Mesenchymal stem cell (in vitro differentiated cells and primary cell): ENCODE measurements around the gene RERGL. TPM values are rescaled to one million over a fixed set of nuclear protein-coding genes. Genes with fewer than 3 reads are reported as not detected.
A peak's percentile ranks its signal among the peaks of the same experiment; 100 is the strongest.

Source experiments
- DNase-seq: peaks from one replicate; pipeline ENCODE4 v3.0.0-alpha.2; 2013
- H2AFZ ChIP-seq: one replicate; pipeline ENCODE4 v1.6.1; 2013; ENCODE audit warnings: low read depth, mild to moderate bottlenecking, control low read depth, inconsistent platforms, low read length, moderate library complexity
- H2AK5ac ChIP-seq: 2 replicates; pipeline ENCODE4 v1.6.1; 2013; ENCODE audit warnings: low read length, moderate library complexity, mild to moderate bottlenecking, inconsistent platforms; ENCODE audit not compliant: severe bottlenecking
- H2BK120ac ChIP-seq: one replicate; pipeline ENCODE4 v1.6.1; 2013; ENCODE audit warnings: low read depth, mild to moderate bottlenecking, inconsistent platforms, low read length, moderate library complexity
- H2BK12ac ChIP-seq, 2 experiments: one replicate each; pipeline ENCODE4 v1.6.1; 2013; ENCODE audit warnings: inconsistent platforms in 2 of 2, low read length in 2 of 2, mild to moderate bottlenecking in 2 of 2, moderate library complexity in 2 of 2, control low read depth in 1 of 2
- H2BK15ac ChIP-seq: one replicate; pipeline ENCODE4 v1.6.1; 2013; ENCODE audit warnings: mild to moderate bottlenecking, low read depth, inconsistent platforms; ENCODE audit not compliant: poor library complexity, severe bottlenecking
- H2BK5ac ChIP-seq: 2 replicates; pipeline ENCODE4 v1.6.1; 2013; ENCODE audit warnings: low read depth, mild to moderate bottlenecking, low read length, control low read depth, inconsistent platforms; ENCODE audit not compliant: poor library complexity, severe bottlenecking
- H3K14ac ChIP-seq, 2 experiments: one replicate each; pipeline ENCODE4 v1.6.1; 2013; ENCODE audit warnings: inconsistent platforms in 2 of 2, low read length in 2 of 2, control low read depth in 1 of 2, mild to moderate bottlenecking in 1 of 2, moderate library complexity in 1 of 2
- H3K18ac ChIP-seq, 2 experiments: one replicate each; pipeline ENCODE4 v1.6.1; 2013; ENCODE audit warnings: inconsistent platforms in 2 of 2, low read length in 2 of 2, control low read depth in 1 of 2, low read depth in 1 of 2, mild to moderate bottlenecking in 1 of 2
- H3K23ac ChIP-seq, 2 experiments: one replicate each; pipeline ENCODE4 v1.6.1; 2013; ENCODE audit warnings: inconsistent platforms in 2 of 2, low read length in 2 of 2, mild to moderate bottlenecking in 2 of 2, moderate library complexity in 2 of 2, control low read depth in 1 of 2
- H3K27ac ChIP-seq: 2 replicates; pipeline ENCODE4 v1.5.1; 2013; ENCODE audit warnings: mild to moderate bottlenecking, moderate library complexity, low read length, control low read depth, inconsistent platforms; ENCODE audit not compliant: poor library complexity, severe bottlenecking
- H3K27me3 ChIP-seq, 2 experiments: 2 replicates each; pipeline versions ENCODE4 v1.6.1 to v1.7.0; 2013; ENCODE audit warnings: low read length in 2 of 2, mild to moderate bottlenecking in 2 of 2, moderate library complexity in 2 of 2, control low read depth in 1 of 2, inconsistent platforms in 1 of 2; ENCODE audit not compliant: control insufficient read depth in 1 of 2, insufficient read depth in 1 of 2
- H3K36me3 ChIP-seq, 2 experiments: 2 replicates each; pipeline versions ENCODE4 v1.6.1 to v1.7.0; 2013; ENCODE audit warnings: low read length in 2 of 2, control low read depth in 1 of 2, inconsistent platforms in 1 of 2, low read depth in 1 of 2, mild to moderate bottlenecking in 1 of 2; ENCODE audit not compliant: insufficient read depth in 2 of 2, control insufficient read depth in 1 of 2
- H3K4ac ChIP-seq, 2 experiments: one replicate each; pipeline ENCODE4 v1.6.1; 2013; ENCODE audit warnings: inconsistent platforms in 2 of 2, low read length in 2 of 2, mild to moderate bottlenecking in 2 of 2, moderate library complexity in 2 of 2, control low read depth in 1 of 2, low read depth in 1 of 2
- H3K4me1 ChIP-seq: 2 replicates; pipeline ENCODE4 v1.6.1; 2013; ENCODE audit warnings: low read depth, low read length, control low read depth; ENCODE audit not compliant: control insufficient read depth, insufficient read depth
- H3K4me2 ChIP-seq: 2 replicates; pipeline ENCODE4 v1.6.1; 2013; ENCODE audit warnings: low read length, mild to moderate bottlenecking, inconsistent platforms; ENCODE audit not compliant: poor library complexity, severe bottlenecking
- H3K4me3 ChIP-seq, 2 experiments: 2 replicates each; pipeline versions ENCODE4 v1.5.1 to v1.7.0; 2013; ENCODE audit warnings: low read length in 2 of 2, mild to moderate bottlenecking in 2 of 2, control low read depth in 1 of 2, low read depth in 1 of 2; ENCODE audit not compliant: insufficient read depth in 1 of 2
- H3K79me1 ChIP-seq: replicated peaks from 2 replicates; pipeline ENCODE4 v1.6.1; 2013; ENCODE audit warnings: mild to moderate bottlenecking, control low read depth, low read length, inconsistent platforms; ENCODE audit not compliant: poor library complexity, severe bottlenecking
- H3K9ac ChIP-seq: 2 replicates; pipeline ENCODE4 v1.7.0; 2013; ENCODE audit warnings: mild to moderate bottlenecking, low read length, moderate library complexity
- H3K9me3 ChIP-seq: 2 replicates; pipeline ENCODE4 v1.7.0; 2013; ENCODE audit warnings: mild to moderate bottlenecking, low read length; ENCODE audit not compliant: control insufficient read depth
- H4K8ac ChIP-seq: one replicate; pipeline ENCODE4 v1.6.1; 2013; ENCODE audit warnings: inconsistent platforms, mild to moderate bottlenecking, low read length, moderate library complexity
- H4K91ac ChIP-seq: one replicate; pipeline ENCODE4 v1.6.1; 2013; ENCODE audit warnings: mild to moderate bottlenecking, low read length, inconsistent platforms
- WGBS: methylation state at CpG from one replicate; pipeline ENCODE4 v1.1.7; 2013; ENCODE audit warnings: mixed read lengths; 5-methylcytosine and 5-hydroxymethylcytosine counted together
- polyA plus RNA-seq, 2 experiments: library from polyadenylated mRNA; stranded (reverse); fragments of 200-250 nt; gene quantifications; one replicate each; pipeline ENCODE4 v1.2.3, GENCODE V29; 2013

Gene RERGL
- not detected for polyA plus RNA-seq (2013, experiment 1 of 2)
- not detected for polyA plus RNA-seq (2013, experiment 2 of 2)

GRCh38 chr12:18090093-18090492 lies at the start of gene RERGL:
Gene RERGL (minus strand): TSS chr12:18090193. CDS start chr12:18090140, 53 bp downstream.
- Histone ChIP-seq H3K9ac (no peak within 1 kb of the TSS), H3K18ac (no peak within 1 kb of the TSS), H2BK120ac (no peak within 1 kb of the TSS), H2BK12ac (no peak within 1 kb of the TSS), H2AK5ac (no peak within 1 kb of the TSS), H3K4me2 (no peak within 1 kb of the TSS), H3K27ac (no peak within 1 kb of the TSS), H2BK15ac (no peak within 1 kb of the TSS), H3K14ac (no peak within 1 kb of the TSS), H2BK5ac (no peak within 1 kb of the TSS), H3K9me3 (no peaks in the 10 kb centered on the region), H3K79me1 (no peaks in the 10 kb centered on the region), H2AFZ (no peak within 1 kb of the TSS), H4K91ac (no peak within 1 kb of the TSS), H3K4ac (no peak within 1 kb of the TSS), H3K4me1 (no peaks in the 10 kb centered on the region), H3K4me3 (no peak within 1 kb of the TSS), H4K8ac (no peak within 1 kb of the TSS), H3K27me3 (no peaks in the 10 kb centered on the region), H3K36me3 (no peaks in the 10 kb centered on the region), H3K23ac (no peak within 1 kb of the TSS)
- no peak for DNase-seq
- no CpG with 5 or more reads among the region's 1 CpG for WGBS

DNA sequence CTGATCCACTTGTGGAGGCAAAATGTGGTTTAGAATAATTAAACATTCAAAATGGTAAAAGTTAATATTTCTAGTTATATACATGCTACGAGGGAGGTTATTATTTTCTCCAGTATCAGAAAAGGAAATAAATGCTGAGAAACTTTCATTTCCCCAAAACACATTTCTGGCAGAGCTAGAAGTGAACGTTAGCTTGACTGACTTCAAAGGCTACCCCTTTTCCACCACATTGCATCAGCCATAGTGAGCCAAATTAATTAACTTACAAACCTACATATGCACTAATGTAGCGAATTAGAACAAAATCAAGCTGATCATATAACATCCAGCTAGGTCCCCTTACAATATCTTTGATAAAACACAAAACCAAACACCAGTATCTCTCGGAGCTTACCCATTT lies 49.3 kb upstream of the RERGL start:
- no peaks in the 10 kb centered on the region for H3K4me1 ChIP-seq
- H3K4ac ChIP-seq, result no peak overlapping the region
- no peak overlapping the region for H3K4me2 ChIP-seq
- no peak overlapping the region for H3K14ac ChIP-seq
- no peaks in the 10 kb centered on the region for H3K27me3 ChIP-seq
- peak overlapping the region; percentile 51 for H3K9ac ChIP-seq
- H4K91ac ChIP-seq, result no peak overlapping the region
- no peak overlapping the region for H3K4me3 ChIP-seq
- H3K9me3 ChIP-seq, result no peaks in the 10 kb centered on the region
- H2BK120ac ChIP-seq, result no peak overlapping the region
- no peak overlapping the region for H2BK5ac ChIP-seq
- H2AK5ac ChIP-seq, result no peak overlapping the region
- no peaks in the 10 kb centered on the region for H3K36me3 ChIP-seq
- H3K79me1 ChIP-seq, result no peaks in the 10 kb centered on the region
- H3K27ac ChIP-seq, result no peak overlapping the region
- no peak overlapping the region for H3K18ac ChIP-seq
- no peak overlapping the region for H2BK15ac ChIP-seq
- no peak overlapping the region for H3K23ac ChIP-seq
- H4K8ac ChIP-seq, result no peak overlapping the region
- no peak overlapping the region for H2AFZ ChIP-seq
- WGBS, result 88% methylated on average over 3 of the region's 4 CpGs
- H2BK12ac ChIP-seq, result no peak overlapping the region
- DNase-seq, result no peak

DNA sequence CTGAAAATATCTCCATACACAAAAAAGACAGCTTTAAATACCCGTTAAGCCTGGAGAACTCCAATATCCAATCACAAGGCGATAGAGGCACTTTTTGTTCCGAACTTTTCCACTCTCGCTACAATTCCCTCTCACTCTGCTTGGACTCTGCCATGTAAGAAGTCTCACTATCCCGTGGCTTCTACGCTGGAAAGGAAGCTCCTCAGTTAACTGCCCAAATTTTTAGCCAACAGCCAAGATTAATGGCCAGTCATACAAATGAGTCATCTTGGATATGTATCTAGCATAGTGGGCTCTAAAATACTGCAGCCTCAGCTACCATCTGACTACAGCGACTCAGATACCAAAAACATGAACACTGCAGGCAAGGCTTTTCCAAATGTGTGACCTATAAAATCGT lies 45.5 kb upstream of the RERGL start:
- Histone ChIP-seq H2AFZ (no peak overlapping the region), H3K4me1 (no peaks in the 10 kb centered on the region), H3K27ac (no peak overlapping the region), H3K9ac (peak overlapping the region; percentile 75), H3K14ac (no peak overlapping the region), H3K79me1 (no peaks in the 10 kb centered on the region), H3K4me3 (peak overlapping the region in 1 of 2 experiments; percentile 52), H3K4me2 (no peak overlapping the region), H3K36me3 (no peaks in the 10 kb centered on the region), H3K23ac (no peak overlapping the region), H2BK120ac (no peak overlapping the region), H3K4ac (no peak overlapping the region), H3K9me3 (no peaks in the 10 kb centered on the region), H4K91ac (no peak overlapping the region), H2BK12ac (no peak overlapping the region), H2BK15ac (no peak overlapping the region), H2AK5ac (no peak overlapping the region), H4K8ac (no peak overlapping the region), H3K27me3 (no peaks in the 10 kb centered on the region), H2BK5ac (no peak overlapping the region), H3K18ac (no peak overlapping the region)
- no peak for DNase-seq
- WGBS, result 78% methylated on average over 6 of the region's 8 CpGs

GRCh38 chr12:18135086-18135485 lies 45.1 kb upstream of the RERGL start:
- Histone ChIP-seq H3K36me3 (no peaks in the 10 kb centered on the region), H3K4me2 (no peak overlapping the region), H3K9me3 (no peaks in the 10 kb centered on the region), H4K91ac (no peak overlapping the region), H3K4ac (no peak overlapping the region), H2BK5ac (no peak overlapping the region), H3K4me1 (no peaks in the 10 kb centered on the region), H3K14ac (no peak overlapping the region), H3K27me3 (no peaks in the 10 kb centered on the region), H2BK12ac (no peak overlapping the region), H3K27ac (no peak overlapping the region), H3K18ac (no peak overlapping the region), H3K79me1 (no peaks in the 10 kb centered on the region), H2AK5ac (no peak overlapping the region), H2AFZ (no peak overlapping the region), H3K4me3 (peak overlapping the region in 1 of 2 experiments; percentile 52), H4K8ac (no peak overlapping the region), H3K9ac (peak overlapping the region; percentile 75), H2BK15ac (no peak overlapping the region), H3K23ac (no peak overlapping the region), H2BK120ac (no peak overlapping the region)
- 67% methylated on average over 3 of the region's 3 CpGs for WGBS
- no peak for DNase-seq
